Kidney glomerular epithelial cell (primary cell): ENCODE data around the gene RUNX2.

Experiments
- DNase-seq: peaks from one replicate; lab custom pipeline; 2025; lab: John Stamatoyannopoulos, UW

The RUNX2 gene

GRCh38 chr6:45619211-45619760 is 291.2 kb downstream of the RUNX2 start:
- DNase-seq, result no peak

DNA sequence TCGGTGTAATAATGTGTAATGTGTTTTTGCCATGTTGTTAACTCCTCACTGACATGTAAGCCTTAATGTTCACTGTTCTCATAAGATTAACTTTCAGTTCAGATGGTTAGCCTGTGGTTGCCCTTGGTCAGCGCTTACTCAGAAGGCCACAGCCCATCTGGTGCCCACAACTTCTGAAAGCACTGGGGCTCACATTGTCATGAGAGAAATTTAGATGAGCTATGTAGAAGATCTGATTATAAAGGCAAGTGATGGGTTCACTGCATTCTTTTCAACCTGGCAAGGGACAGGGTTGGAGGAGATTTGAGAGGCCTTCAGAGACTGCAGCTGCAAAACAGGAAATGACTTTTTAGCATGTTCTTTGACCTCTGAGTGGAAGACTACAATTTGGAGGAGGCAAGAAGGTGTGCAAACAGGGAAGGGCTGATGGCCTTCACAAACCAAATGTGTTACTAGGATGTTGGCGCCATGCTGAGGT is 291.9 kb downstream of the RUNX2 start:
- DNase-seq, result no peak

DNA sequence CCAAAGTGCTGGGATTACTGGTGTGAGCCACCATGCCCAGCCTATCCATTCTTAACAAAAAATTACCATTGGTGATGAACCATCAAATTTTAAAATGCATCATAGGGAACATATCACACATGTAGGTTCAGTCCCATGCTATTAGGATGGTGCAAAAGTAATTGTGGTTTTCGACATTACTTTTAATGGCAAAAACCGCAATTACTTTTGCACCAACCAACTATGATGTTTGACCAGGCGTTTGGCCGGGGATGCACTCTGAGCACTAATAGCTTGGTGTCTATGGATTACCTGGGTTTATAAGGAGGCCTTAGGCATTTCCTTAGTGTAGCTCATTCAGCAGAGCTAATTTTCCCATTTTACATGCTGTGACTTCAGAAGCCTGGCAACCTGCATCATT is 296.1 kb downstream of the RUNX2 start:
- no peak for DNase-seq

GRCh38 chr6:45625191-45625664 is 297.1 kb downstream of the RUNX2 start:
- peak; percentile 48 for DNase-seq

GRCh38 chr6:45626087-45626891 is 298.2 kb downstream of the RUNX2 start:
- no peak for DNase-seq

- DNase-seq, result no peak
Observed at GRCh38 chr6:45630314-45630713, 302.2 kb downstream of the RUNX2 start.

GRCh38 chr6:45630801-45631200 is 302.7 kb downstream of the RUNX2 start:
- DNase-seq, result no peak

- no peak for DNase-seq
Observed at GRCh38 chr6:45631396-45631795, 303.3 kb downstream of the RUNX2 start.

GRCh38 chr6:45633272-45633908 is 305.3 kb downstream of the RUNX2 start:
- DNase-seq, result no peak

DNA sequence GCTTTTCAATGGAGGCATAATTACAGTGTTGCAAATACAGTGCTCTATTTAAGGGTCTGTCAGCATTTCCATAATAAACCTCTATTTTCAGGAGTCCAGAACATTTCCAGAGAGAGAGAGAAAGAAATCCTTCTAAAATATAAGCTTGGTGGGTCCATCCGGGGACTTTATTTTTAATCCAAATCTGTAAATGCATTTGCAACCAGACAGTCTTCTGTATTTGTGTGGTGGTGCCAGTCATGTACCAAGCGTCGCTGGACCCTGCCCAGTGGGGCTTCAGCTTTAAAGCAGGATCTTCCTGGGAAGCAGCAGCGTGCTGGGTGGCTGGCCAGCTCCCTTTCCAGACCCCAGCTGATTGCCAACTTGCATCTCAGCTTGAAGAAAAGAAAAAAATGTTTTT is 306.1 kb downstream of the RUNX2 start:
- DNase-seq, result no peak

- no peak for DNase-seq
Observed at GRCh38 chr6:45635284-45635867, 307.2 kb downstream of the RUNX2 start.

GRCh38 chr6:45637056-45637455 is 308.9 kb downstream of the RUNX2 start:
- DNase-seq, result no peak

- no peak for DNase-seq
Observed at GRCh38 chr6:45637611-45638257, 309.6 kb downstream of the RUNX2 start.

GRCh38 chr6:45640081-45640491 is 312.0 kb downstream of the RUNX2 start:
- no peak for DNase-seq

GRCh38 chr6:45640811-45641210 is 312.7 kb downstream of the RUNX2 start:
- DNase-seq, result no peak

DNA sequence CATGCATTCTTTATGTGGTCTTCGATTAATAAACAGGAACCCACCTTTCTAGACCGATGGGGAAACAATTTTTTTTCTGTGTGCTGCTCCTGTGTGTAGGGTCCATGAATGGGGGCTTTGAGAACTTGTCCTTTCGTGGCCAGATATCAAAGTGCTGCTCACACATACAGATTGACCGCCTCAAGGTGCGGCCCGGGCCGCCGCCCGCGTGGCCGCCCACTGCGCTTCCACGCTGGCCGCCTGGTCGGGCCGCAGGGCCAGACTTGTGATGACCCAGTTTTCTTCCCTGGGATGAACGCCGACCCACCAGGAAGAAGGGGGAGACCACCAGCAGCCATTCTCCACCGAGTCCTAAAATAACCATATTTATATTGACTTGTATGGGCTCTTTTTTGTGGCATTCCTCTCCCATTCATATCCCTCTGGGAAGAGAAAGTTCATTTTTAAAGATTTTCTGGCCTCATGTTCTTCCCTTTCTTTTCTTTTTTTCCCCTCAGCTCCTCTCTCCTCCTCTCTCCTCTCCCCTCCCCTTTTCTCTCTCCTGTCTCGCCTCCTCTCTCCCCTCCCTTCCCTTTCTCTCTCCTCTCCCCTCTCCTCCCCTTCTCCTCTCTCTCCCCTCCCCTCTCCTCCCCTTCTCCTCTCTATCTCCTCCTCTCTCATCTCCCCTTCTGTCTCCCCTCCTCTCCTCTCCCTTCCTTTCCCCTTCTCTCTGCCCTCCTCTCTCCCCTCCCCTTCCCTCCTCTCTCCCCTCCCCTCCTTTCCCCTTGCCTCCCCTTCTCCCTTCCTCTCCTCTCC is 314.4 kb downstream of the RUNX2 start:
- no peak for DNase-seq

- DNase-seq, result no peak
Observed at GRCh38 chr6:45643126-45643525, 315.0 kb downstream of the RUNX2 start.

GRCh38 chr6:45644720-45645119 is 316.6 kb downstream of the RUNX2 start:
- no peak for DNase-seq

DNA sequence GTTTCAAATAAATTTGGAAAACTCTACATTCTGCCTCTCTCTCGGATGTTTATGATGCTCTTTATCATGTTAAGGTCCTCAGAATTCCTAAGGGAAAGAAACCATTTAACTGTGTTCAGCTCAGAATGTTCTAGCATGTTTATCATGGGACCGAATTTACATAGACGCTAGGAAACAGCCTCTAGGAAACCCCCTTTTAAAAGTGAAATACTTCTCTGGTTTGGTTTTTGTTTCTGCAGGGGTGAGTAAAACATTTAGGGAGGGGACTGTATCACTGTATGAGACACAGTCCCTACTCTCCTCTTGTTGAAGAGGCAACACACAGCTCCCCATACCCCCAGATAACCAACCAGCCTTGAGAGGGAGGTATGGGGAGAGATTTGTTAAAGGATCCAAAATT is 317.2 kb downstream of the RUNX2 start:
- no peak for DNase-seq

GRCh38 chr6:45647341-45648261 is 319.5 kb downstream of the RUNX2 start:
- no peak for DNase-seq
